ENCODE measurements around the gene MAPK6.

- no peak for TF ChIP-seq CTCF (conservative IDR thresholded peaks at IDR 0.05; ENCODE audit: low read depth, low read length)
- TF ChIP-seq EZH2 (IDR thresholded peaks at IDR 0.05; ENCODE audit: borderline replicate concordance, low read depth, low read length, poor library complexity, severe bottlenecking) = no peak
Observed at GRCh38 chr15:52097180-52097579, 78.2 kb downstream of the MAPK6 start.
